Measurements from ENCODE around the gene SLC2A9.

DNA sequence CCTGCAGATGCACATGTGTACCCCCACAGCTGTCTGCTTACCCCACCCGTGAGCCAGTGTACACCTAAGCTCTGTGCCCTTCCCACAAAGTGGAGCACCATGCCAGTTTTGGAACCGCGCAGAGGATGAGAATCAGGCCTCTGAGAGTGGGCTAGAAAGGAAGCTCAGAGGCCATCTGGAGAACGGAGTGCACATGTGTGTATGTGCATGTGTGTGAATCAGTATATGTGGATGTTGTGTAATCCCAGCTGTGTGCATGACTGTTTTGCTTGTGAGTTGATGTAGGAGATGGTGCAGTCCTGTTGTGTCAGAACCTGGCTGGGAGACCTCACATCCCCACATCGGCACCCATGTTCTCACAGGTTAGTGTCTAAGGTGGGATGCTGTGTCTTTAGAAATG is 146.9 kb downstream of the SLC2A9 start:
- TF ChIP-seq, protein P1, sequence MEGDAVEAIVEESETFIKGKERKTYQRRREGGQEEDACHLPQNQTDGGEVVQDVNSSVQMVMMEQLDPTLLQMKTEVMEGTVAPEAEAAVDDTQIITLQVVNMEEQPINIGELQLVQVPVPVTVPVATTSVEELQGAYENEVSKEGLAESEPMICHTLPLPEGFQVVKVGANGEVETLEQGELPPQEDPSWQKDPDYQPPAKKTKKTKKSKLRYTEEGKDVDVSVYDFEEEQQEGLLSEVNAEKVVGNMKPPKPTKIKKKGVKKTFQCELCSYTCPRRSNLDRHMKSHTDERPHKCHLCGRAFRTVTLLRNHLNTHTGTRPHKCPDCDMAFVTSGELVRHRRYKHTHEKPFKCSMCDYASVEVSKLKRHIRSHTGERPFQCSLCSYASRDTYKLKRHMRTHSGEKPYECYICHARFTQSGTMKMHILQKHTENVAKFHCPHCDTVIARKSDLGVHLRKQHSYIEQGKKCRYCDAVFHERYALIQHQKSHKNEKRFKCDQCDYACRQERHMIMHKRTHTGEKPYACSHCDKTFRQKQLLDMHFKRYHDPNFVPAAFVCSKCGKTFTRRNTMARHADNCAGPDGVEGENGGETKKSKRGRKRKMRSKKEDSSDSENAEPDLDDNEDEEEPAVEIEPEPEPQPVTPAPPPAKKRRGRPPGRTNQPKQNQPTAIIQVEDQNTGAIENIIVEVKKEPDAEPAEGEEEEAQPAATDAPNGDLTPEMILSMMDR (IDR thresholded peaks at IDR 0.05): no peak
- TF ChIP-seq POLR2AphosphoS5 (IDR thresholded peaks at IDR 0.05) (no peak), EP300 (IDR thresholded peaks at IDR 0.05) (no peak)
